Activated CD4-positive, alpha-beta T cell treated with anti-CD3 and anti-CD28 coated beads, Interleukin-10, Interleukin-2, amounts not matched to agents 100 ng/mL and 50 ng/mL, durations not matched to agents 16 hours and 8 hours (primary cell): ENCODE data around the gene OIT3.

Source experiments
- DNase-seq: peaks from one replicate; pipeline ENCODE4 v3.0.0-alpha.2; 2020

OIT3 gene

GRCh38 chr10:72954230-72954595, 60.7 kb downstream of the OIT3 start:
- DNase-seq, result no peak

DNA sequence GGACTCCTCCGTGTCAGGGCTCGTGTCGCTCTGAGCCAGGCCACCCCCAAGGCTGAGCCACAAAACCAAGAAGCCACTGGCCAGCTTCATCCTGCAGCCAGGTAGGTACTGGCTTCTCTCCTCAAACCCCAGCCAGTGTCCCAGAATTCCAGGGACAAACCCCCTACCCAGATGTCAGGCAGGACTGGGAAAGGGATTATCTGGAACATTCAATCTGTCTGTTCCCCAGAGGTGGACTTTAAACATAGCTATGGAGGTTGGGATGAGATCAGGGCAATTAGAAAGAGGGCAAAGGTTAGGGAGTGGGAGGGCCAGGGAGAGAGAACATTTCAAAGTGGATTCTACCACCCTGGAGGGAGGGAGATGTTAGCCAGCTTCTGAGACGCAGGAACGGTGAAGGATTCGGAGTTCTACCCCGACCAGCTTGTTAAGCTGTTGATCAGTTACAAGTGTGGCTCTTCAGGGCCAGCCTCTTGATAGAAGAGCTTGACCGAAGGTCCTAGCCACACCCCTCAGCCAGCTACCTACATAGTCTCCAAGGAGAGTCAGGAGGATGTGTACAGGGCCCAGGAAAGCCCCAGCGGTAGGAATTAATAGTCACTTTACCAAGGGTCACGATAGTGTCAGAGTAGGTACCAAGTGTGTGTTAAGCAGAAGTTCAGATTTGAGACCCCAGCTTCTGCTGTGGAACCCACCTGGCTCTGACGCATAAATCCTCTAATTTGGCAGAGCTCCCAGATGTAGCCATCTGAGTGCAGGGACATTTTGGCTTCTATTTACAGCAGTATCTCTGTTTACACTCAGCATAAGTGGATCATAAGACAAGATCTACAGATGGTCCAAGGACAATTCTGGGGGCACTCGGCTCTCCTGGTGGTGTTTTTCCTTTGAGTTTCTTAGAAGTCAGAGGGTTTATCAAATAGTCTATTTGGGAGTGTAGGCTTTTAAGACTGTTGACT, 61.3 kb downstream of the OIT3 start, which contains the start of gene PLA2G12B:
Gene PLA2G12B, minus strand, starts transcription at position 211 of the 959 bp plus-strand sequence. Its CDS starts 121 bp downstream, at position 90.
- DNase-seq, result no peak

GRCh38 chr10:72956001-72956400, 62.5 kb downstream of the OIT3 start:
- DNase-seq, result no peak

- no peak for DNase-seq
These were observed 83.3 kb downstream of the OIT3 start for GRCh38 chr10:72976886-72977285.

GRCh38 chr10:72979709-72980108, 86.2 kb downstream of the OIT3 start:
- no peak for DNase-seq

GRCh38 chr10:72980348-72980747, 86.8 kb downstream of the OIT3 start:
- no peak for DNase-seq

GRCh38 chr10:72981028-72981881, 87.7 kb downstream of the OIT3 start:
- DNase-seq, result no peak

DNA sequence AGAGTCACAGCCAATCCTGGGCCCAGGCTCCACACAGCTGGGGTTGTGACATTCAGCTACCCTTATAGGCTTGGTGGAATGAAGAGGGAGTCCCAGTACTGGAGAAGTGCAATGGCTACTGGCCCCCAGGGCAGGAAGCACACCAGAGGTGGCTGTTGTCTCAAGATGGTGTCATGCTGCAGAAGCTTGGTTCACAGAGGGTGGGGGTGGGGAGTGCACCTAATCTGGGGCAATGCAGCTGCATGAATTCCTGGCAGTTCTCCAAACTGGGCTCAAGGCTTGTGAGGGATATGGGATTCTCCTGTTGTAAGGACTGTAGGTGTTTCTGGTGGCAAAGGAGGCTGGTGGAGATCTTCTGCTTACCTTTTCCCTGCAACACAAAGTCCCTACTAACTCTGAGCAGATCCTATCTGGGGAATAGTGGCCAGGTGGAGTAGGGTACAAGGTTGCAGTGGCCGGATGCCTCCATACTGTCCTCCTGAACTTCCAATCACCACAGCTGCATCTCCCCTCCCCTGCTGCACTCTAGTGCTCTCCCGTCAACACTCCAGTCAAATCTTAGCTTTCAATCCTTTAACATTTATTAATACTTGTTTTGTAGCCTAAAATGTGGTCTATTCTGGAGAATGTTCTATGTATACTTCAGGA, 88.5 kb downstream of the OIT3 start:
- no peak for DNase-seq
